Measurements from ENCODE around the gene CDYL2.

CDYL2 gene

DNA sequence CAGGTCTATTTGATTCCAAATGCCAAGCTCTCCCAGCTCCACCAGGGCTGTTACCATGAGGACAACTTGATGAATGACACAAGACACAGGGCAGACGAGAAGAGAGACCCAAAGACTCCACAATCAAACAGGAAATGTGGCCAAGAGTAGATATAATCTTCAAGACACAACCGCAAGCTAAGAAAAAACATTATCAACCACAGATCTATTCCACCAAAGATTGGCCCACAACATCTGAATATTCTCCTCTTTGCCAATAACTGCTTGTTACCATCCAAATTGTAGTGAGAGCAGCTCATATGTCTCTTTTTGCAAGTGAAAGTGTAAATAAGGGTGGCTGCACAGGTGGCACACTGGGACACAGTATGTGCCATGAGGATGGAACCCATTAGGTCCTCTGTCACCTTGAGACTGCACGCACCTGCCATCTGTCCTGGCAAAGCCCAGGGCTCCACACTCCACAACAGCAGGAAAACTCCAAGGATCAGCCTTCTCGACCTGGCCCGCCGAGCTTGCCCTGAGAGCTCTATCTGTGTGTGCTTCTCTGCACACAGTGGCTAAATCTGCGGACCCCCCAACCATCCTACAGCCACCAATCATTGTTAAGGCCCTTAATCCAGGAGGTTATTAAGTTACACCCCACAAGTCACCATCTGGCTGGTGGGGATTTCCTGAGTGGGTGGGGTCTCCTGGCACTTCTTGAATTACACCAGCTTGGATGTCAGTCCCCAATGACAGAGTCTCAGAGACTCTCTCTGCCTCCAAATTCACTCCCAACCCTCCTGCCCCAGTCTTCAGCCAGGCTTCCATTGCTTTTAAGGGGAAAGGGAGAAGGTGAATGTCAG is 213.1 kb downstream of the CDYL2 start:
- no peak overlapping the region for H3K4me3 ChIP-seq (replicated peaks; ENCODE audit: low read depth, low read length)
- H3K27me3 ChIP-seq (replicated peaks; ENCODE audit: control insufficient read depth, insufficient read depth, low read length): no peaks in the 10 kb centered on the region
- no peaks in the 10 kb centered on the region for H3K36me3 ChIP-seq (ENCODE audit: control insufficient read depth, insufficient read depth, low read length)
- TF ChIP-seq CTCF (IDR thresholded peaks at IDR 0.05; ENCODE audit: insufficient read depth, low read length, poor library complexity, severe bottlenecking): no peak
- peak; percentile 48 for DNase-seq (ENCODE audit: extremely low read depth, insufficient read length)

GRCh38 chr16:80587071-80587470 is 217.3 kb downstream of the CDYL2 start:
- Histone ChIP-seq H3K4me3 (replicated peaks; ENCODE audit: low read depth, low read length) (no peak overlapping the region), H3K27me3 (replicated peaks; ENCODE audit: control insufficient read depth, insufficient read depth, low read length) (no peaks in the 10 kb centered on the region), H3K36me3 (ENCODE audit: control insufficient read depth, insufficient read depth, low read length) (no peaks in the 10 kb centered on the region)
- TF ChIP-seq CTCF (IDR thresholded peaks at IDR 0.05; ENCODE audit: insufficient read depth, low read length, poor library complexity, severe bottlenecking): no peak
- DNase-seq (ENCODE audit: extremely low read depth, insufficient read length): no peak

DNA sequence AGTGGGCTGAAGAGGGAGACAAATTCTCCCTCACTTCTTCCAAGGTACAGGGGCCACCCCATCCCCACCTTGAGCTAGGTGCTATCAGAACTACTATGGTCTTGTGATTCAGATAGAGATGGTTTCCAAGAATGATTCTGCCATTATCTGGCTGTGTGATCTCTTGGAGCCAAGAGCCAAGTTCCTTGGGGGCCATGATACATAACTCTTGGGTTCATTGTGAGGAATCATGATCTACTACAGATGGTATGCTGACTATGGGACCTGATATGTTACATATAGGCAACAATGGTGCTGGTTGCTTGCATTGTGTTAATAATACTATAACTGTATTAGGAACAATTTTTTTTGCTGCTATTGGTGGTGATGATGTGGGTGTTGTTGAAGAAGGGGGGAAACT is 217.9 kb downstream of the CDYL2 start:
- no peak for DNase-seq (ENCODE audit: extremely low read depth, insufficient read length)
- no peak for TF ChIP-seq CTCF (IDR thresholded peaks at IDR 0.05; ENCODE audit: insufficient read depth, low read length, poor library complexity, severe bottlenecking)

DNA sequence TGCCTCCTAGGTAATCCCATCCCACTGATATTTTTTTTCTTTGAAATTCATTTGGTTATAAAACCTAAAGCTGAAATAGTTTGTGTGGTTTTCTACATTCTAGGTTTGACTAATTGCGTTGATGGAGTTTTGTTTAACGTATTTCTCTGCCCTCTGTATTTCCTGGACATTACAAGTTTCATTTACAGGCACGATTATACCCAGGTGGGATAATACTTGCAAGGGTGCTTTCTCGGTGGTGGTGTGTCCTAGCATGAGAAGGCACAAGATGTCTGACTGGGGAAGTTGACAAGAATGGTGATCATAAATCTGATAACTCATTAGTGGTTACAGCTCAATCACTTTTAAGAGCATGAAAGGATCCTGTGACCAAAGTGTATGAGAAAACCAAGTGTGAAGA is 218.6 kb downstream of the CDYL2 start:
- peak; percentile 40 for DNase-seq (ENCODE audit: extremely low read depth, insufficient read length)
- no peak overlapping the region for H3K4me3 ChIP-seq (replicated peaks; ENCODE audit: low read depth, low read length)
- no peaks in the 10 kb centered on the region for H3K27me3 ChIP-seq (replicated peaks; ENCODE audit: control insufficient read depth, insufficient read depth, low read length)
- H3K36me3 ChIP-seq (ENCODE audit: control insufficient read depth, insufficient read depth, low read length): no peaks in the 10 kb centered on the region
- TF ChIP-seq CTCF (IDR thresholded peaks at IDR 0.05; ENCODE audit: insufficient read depth, low read length, poor library complexity, severe bottlenecking): no peak

More for the DNA sequence above, 217.9 kb downstream of the CDYL2 start:
- Histone ChIP-seq H3K4me3 (replicated peaks; ENCODE audit: low read depth, low read length) (no peak overlapping the region), H3K36me3 (ENCODE audit: control insufficient read depth, insufficient read depth, low read length) (no peaks in the 10 kb centered on the region), H3K27me3 (replicated peaks; ENCODE audit: control insufficient read depth, insufficient read depth, low read length) (no peaks in the 10 kb centered on the region)

DNA sequence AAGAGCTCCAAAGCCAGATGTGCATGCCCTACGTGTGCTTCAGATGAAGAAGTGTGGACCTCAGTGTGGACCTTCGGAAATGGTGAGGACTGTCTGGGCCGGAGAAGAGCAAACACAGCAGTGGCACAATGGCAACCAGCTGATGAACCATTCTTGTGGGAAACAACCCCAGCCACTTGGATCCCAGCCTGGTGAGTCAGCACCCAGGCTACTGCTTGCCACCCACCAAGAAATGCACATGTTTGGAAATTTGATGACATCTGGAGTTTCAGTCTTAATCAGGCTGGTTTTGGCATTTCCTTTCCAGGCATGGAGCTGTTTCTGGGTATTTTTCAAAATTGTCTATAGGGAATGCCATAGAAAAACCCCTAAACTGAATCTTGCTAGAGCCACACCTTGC is 220.9 kb downstream of the CDYL2 start:
- TF ChIP-seq CTCF (IDR thresholded peaks at IDR 0.05; ENCODE audit: insufficient read depth, low read length, poor library complexity, severe bottlenecking): no peak
- H3K4me3 ChIP-seq (replicated peaks; ENCODE audit: low read depth, low read length): no peak overlapping the region
- peak; percentile 46 for DNase-seq (ENCODE audit: extremely low read depth, insufficient read length)
- H3K36me3 ChIP-seq (ENCODE audit: control insufficient read depth, insufficient read depth, low read length): no peaks in the 10 kb centered on the region
- H3K27me3 ChIP-seq (replicated peaks; ENCODE audit: control insufficient read depth, insufficient read depth, low read length): no peaks in the 10 kb centered on the region

All from GM06990 (cell line).